GM21515 (cell line): ENCODE data around the gene TMEM238.
"Not testable (repeated sequence)": the region's sequence is repeated elsewhere in the genome, so short reads cannot be mapped to it uniquely, and the experiment has no call there.

Experiments used
- ATAC-seq: cut with Tn5 transposase; IDR thresholded peaks from one replicate; pipeline ENCODE4 v1.9.1; 2021; ENCODE audit not compliant: unreplicated experiment

The TMEM238 gene

GRCh38 chr19:55341595-55342531 lies 42.2 kb downstream of the TMEM238 start:
- no peak for ATAC-seq

- no peak for ATAC-seq
Measured at GRCh38 chr19:55341171-55341588, 42.9 kb downstream of the TMEM238 start.

- no peak for ATAC-seq
Measured at GRCh38 chr19:55340784-55341147, 43.3 kb downstream of the TMEM238 start.

GRCh38 chr19:55339889-55340783 lies 44.0 kb downstream of the TMEM238 start:
- no peak for ATAC-seq

- ATAC-seq: peak; percentile 83
Measured at GRCh38 chr19:55339105-55339888, 44.8 kb downstream of the TMEM238 start, which contains the start of gene KMT5C. KMT5C (plus strand) TSS chr19:55339876; CDS start chr19:55341937, 2,061 bp downstream.

GRCh38 chr19:55336101-55336500 lies 48.0 kb downstream of the TMEM238 start:
- no peak for ATAC-seq

- ATAC-seq: no peak
Measured at GRCh38 chr19:55333870-55334269, 50.2 kb downstream of the TMEM238 start.

- not testable (repeated sequence) for ATAC-seq
Measured at GRCh38 chr19:55329791-55330190, 54.3 kb downstream of the TMEM238 start.
